ENCODE data around the gene RFX7. TPM values are rescaled to one million over a fixed set of nuclear protein-coding genes. Genes with fewer than 3 reads are reported as not detected.

Gene RFX7
- total and polyA plus RNA-seq, 2 experiments from 2014 or later, result 5.9 to 11.6 TPM

DNA sequence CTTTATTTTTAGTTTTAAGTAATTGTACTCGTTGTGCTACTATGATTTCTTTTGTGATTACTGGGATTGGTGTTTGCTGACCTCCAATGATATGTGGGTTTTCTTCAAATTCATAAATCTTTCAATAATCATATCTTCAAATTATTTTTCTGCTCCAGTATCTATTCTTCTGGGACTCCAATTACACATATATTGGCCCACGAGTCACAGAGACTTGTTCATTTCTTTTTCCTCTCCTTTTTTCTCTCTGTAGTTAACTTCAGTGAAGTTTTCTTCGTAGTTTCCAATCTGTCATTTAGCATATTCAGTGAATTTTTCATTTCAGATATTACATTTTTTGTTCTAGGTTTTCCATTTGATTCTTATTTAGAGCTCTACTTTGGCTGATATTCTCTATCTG, 21.4 kb downstream of the RFX7 start:
- no peaks in the 10 kb centered on the region for H3K4me1 ChIP-seq (ENCODE audit: low read depth)
- H3K27ac ChIP-seq, result no peak overlapping the region
- no peak overlapping the region for H3K4me3 ChIP-seq
- no peaks in the 10 kb centered on the region for H3K9me3 ChIP-seq (ENCODE audit: low read depth)
- H3K27me3 ChIP-seq, result no peaks in the 10 kb centered on the region
- H3K36me3 ChIP-seq, result peaks cover 4% of the 10 kb centered on the region
- TF ChIP-seq, protein P1, sequence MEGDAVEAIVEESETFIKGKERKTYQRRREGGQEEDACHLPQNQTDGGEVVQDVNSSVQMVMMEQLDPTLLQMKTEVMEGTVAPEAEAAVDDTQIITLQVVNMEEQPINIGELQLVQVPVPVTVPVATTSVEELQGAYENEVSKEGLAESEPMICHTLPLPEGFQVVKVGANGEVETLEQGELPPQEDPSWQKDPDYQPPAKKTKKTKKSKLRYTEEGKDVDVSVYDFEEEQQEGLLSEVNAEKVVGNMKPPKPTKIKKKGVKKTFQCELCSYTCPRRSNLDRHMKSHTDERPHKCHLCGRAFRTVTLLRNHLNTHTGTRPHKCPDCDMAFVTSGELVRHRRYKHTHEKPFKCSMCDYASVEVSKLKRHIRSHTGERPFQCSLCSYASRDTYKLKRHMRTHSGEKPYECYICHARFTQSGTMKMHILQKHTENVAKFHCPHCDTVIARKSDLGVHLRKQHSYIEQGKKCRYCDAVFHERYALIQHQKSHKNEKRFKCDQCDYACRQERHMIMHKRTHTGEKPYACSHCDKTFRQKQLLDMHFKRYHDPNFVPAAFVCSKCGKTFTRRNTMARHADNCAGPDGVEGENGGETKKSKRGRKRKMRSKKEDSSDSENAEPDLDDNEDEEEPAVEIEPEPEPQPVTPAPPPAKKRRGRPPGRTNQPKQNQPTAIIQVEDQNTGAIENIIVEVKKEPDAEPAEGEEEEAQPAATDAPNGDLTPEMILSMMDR (IDR thresholded peaks at IDR 0.05; ENCODE audit: low read depth, low read length), result no peak
- no peak for DNase-seq (ENCODE audit: low read depth in 1 of 2, low spot score in 1 of 2)

DNA sequence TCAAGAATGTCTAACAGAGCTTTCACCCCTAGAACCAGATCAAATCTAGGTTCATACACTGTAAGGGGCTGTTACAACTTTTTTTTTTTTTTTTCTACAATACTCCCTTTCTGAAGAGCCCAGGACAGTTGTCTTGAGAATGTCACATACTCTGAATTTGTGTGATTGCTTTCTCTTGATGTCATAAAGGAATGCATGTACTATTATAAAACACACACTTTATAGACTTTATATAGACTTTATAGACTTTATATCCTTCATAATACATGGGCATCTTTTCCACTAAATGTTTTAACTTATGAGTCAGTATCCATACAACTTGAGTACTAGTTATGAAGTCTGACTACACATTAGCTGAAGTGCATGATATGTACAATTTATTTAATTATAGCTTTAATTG, 26.3 kb downstream of the RFX7 start:
- Histone ChIP-seq H3K27ac (no peak overlapping the region), H3K9me3 (ENCODE audit: low read depth) (no peaks in the 10 kb centered on the region), H3K4me1 (ENCODE audit: low read depth) (no peaks in the 10 kb centered on the region), H3K36me3 (peaks cover 4% of the 10 kb centered on the region), H3K27me3 (no peaks in the 10 kb centered on the region), H3K4me3 (no peak overlapping the region)
- TF ChIP-seq, protein P1 (IDR thresholded peaks at IDR 0.05; ENCODE audit: low read depth, low read length), result no peak
- DNase-seq (ENCODE audit: low read depth in 1 of 2, low spot score in 1 of 2), result no peak

DNA sequence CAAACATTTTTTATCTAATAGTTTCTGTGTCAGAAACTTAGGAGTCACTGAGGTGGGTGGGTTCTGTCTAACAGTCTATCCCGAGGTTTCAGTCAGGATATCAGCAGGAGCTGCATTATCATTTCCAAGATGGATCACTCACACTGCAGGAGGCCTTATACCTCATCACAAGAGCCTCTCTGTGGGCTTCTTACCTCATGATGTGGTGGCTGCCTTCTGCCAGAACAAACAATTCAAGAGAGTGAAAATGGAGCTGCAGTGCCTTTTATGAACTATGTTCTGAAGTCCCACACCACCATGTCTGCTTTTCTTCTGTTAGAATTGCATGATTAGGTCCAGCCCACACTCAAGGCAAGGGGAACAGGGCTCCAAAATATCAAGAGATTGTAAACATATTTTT, 27.9 kb downstream of the RFX7 start:
- H3K4me3 ChIP-seq, result no peak overlapping the region
- TF ChIP-seq, protein P1 (IDR thresholded peaks at IDR 0.05; ENCODE audit: low read depth, low read length), result no peak
- peak in 1 of 2 donors; percentile 70 for DNase-seq (ENCODE audit: low read depth in 1 of 2, low spot score in 1 of 2)
- no peaks in the 10 kb centered on the region for H3K36me3 ChIP-seq
- no peaks in the 10 kb centered on the region for H3K4me1 ChIP-seq (ENCODE audit: low read depth)
- H3K27me3 ChIP-seq, result no peaks in the 10 kb centered on the region
- peak overlapping the region; percentile 9 for H3K27ac ChIP-seq
- H3K9me3 ChIP-seq (ENCODE audit: low read depth), result no peaks in the 10 kb centered on the region

DNA sequence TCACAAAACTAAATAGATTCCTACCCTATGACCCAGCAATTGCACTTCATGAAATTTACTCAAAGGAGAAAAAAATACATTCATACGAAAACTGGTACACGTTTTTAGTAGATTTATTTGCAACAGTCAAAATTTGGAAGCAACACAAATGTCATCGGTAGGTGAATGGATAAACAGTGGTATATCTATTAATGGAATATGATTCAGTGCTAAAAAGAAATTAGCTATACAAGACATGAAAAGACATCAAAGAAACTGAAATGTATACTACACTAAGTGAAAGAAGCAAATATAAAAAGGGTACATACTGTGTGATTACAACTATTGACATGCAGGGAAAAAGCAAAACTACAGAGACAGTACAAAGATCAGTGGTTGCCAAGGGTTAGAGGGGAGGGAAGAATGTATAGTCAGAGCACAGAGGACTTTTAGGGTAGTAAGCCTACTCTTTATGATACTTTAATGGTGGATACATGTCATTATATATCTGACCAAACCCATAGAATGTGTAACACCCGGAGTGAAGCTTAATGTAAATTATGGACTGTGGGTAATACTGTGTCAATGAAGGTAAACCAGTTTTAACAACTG, 31.6 kb downstream of the RFX7 start:
- TF ChIP-seq, protein P1 (IDR thresholded peaks at IDR 0.05; ENCODE audit: low read depth, low read length), result no peak
- peaks cover 7% of the 10 kb centered on the region for H3K4me1 ChIP-seq (ENCODE audit: low read depth)
- no peaks in the 10 kb centered on the region for H3K27me3 ChIP-seq
- DNase-seq (ENCODE audit: low read depth in 1 of 2, low spot score in 1 of 2), result no peak
- no peaks in the 10 kb centered on the region for H3K9me3 ChIP-seq (ENCODE audit: low read depth)
- H3K4me3 ChIP-seq, result no peak overlapping the region
- no peaks in the 10 kb centered on the region for H3K36me3 ChIP-seq
- no peak overlapping the region for H3K27ac ChIP-seq

DNA sequence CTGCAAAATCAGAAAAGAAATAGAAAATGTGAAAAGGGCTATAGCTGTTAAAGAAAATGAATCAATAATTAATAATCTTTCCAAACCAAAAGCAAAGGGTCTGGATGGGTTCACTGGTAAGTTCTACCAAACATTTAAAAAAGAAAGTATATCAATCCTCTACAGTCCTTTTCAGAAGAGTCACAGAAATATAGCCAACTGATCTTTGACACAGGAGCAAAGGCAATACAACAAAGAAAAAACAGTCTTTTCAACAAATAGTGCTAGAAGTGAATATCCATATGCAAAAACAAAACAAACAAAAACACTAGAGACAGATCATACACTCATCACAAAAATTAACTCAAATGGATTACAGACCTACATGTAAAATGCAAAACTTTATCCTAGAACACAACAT, 32.6 kb downstream of the RFX7 start:
- peaks cover 7% of the 10 kb centered on the region for H3K4me1 ChIP-seq (ENCODE audit: low read depth)
- TF ChIP-seq, protein P1 (IDR thresholded peaks at IDR 0.05; ENCODE audit: low read depth, low read length), result no peak
- no peak overlapping the region for H3K4me3 ChIP-seq
- no peaks in the 10 kb centered on the region for H3K27me3 ChIP-seq
- H3K36me3 ChIP-seq, result no peaks in the 10 kb centered on the region
- no peak overlapping the region for H3K27ac ChIP-seq
- no peaks in the 10 kb centered on the region for H3K9me3 ChIP-seq (ENCODE audit: low read depth)
- no peak for DNase-seq (ENCODE audit: low read depth in 1 of 2, low spot score in 1 of 2)
